SU-DHL-6 (cell line): Measurements from ENCODE around the gene PNMA8A.

Experiments used
- H2AFZ ChIP-seq: fragments of 200-600 bp; sonication (generic); 2 replicates; pipeline ENCODE4 v1.6.1; 2014; ENCODE audit warnings: low read depth, mild to moderate bottlenecking, moderate library complexity, mixed read lengths, antibody characterized with exemption, low read length; ENCODE audit not compliant: severe bottlenecking
- H3F3A ChIP-seq: fragments of 200-600 bp; shearing (Covaris generic); 2 replicates; pipeline ENCODE4 v1.6.0; 2016; ENCODE audit warnings: antibody characterized with exemption, mild to moderate bottlenecking; ENCODE audit not compliant: insufficient read depth
- H3K27ac ChIP-seq: fragments of 200-600 bp; sonication (generic); 2 replicates; pipeline ENCODE4 v1.5.1; 2016; ENCODE audit warnings: low read depth, mild to moderate bottlenecking, low read length, moderate library complexity, mixed read lengths
- H3K27me3 ChIP-seq: fragments of 200-600 bp; sonication (generic), shearing (Covaris generic); 2 replicates; pipeline ENCODE4 v1.6.0; 2014; ENCODE audit warnings: mild to moderate bottlenecking, low read length
- H3K36me3 ChIP-seq: fragments of 200-600 bp; sonication (generic); 2 replicates; pipeline ENCODE4 v1.6.1; 2014; ENCODE audit warnings: mild to moderate bottlenecking, low read length, mixed read lengths
- H3K4me2 ChIP-seq: fragments of 300-600, 200-600 bp; shearing (Covaris generic), sonication (generic); 2 replicates; pipeline ENCODE4 v1.6.0; 2014; ENCODE audit warnings: low read length, low read depth, mild to moderate bottlenecking; ENCODE audit not compliant: poor library complexity, severe bottlenecking
- H3K4me3 ChIP-seq: fragments of 200-600 bp; sonication (generic); 2 replicates; pipeline ENCODE4 v1.5.1; 2014; ENCODE audit warnings: antibody characterized with exemption, low read length, mild to moderate bottlenecking, mixed read lengths; ENCODE audit not compliant: insufficient read depth, poor library complexity, severe bottlenecking
- H3K79me2 ChIP-seq: fragments of 200-600 bp; sonication (generic); 2 replicates; pipeline ENCODE4 v1.6.1; 2014; ENCODE audit warnings: mild to moderate bottlenecking, low read length, moderate library complexity; ENCODE audit not compliant: insufficient read depth
- H3K9ac ChIP-seq: fragments of 200-600 bp; sonication (generic); 2 replicates; pipeline ENCODE4 v1.7.0; 2014; ENCODE audit warnings: mild to moderate bottlenecking, low read length
- H3K9me2 ChIP-seq: fragments of 200-600 bp; sonication (generic); replicated peaks from 2 replicates; pipeline ENCODE4 v1.6.1; 2014; ENCODE audit warnings: low read length; ENCODE audit not compliant: insufficient read depth
- H3K9me3 ChIP-seq: fragments of 200-600 bp; sonication (generic); 2 replicates; pipeline ENCODE4 v1.6.1; 2014; ENCODE audit warnings: low read length, mixed read lengths; ENCODE audit not compliant: insufficient read depth
- H4K20me1 ChIP-seq: fragments of 200-600 bp; sonication (generic); 2 replicates; pipeline ENCODE4 v1.6.1; 2014; ENCODE audit warnings: low read depth, mild to moderate bottlenecking, antibody characterized with exemption, low read length, moderate library complexity, mixed read lengths
- EZH2phosphoT487 ChIP-seq: fragments of 200-600 bp; sonication (generic), shearing (Covaris generic); conservative IDR thresholded peaks from 2 replicates; pipeline ENCODE4 v1.6.1; 2018; ENCODE audit warnings: mild to moderate bottlenecking, antibody characterized with exemption, low read length, moderate library complexity, mixed read lengths
- TF ChIP-seq, protein P1 (sequence below): fragments of 200-600 bp; sonication (generic); IDR thresholded peaks from one replicate; pipeline ENCODE4 v1.5.1; 2017; ENCODE audit warnings: antibody characterized with exemption, mild to moderate bottlenecking, low read length, moderate library complexity; ENCODE audit not compliant: insufficient read depth, poor library complexity, severe bottlenecking

The PNMA8A gene

DNA sequence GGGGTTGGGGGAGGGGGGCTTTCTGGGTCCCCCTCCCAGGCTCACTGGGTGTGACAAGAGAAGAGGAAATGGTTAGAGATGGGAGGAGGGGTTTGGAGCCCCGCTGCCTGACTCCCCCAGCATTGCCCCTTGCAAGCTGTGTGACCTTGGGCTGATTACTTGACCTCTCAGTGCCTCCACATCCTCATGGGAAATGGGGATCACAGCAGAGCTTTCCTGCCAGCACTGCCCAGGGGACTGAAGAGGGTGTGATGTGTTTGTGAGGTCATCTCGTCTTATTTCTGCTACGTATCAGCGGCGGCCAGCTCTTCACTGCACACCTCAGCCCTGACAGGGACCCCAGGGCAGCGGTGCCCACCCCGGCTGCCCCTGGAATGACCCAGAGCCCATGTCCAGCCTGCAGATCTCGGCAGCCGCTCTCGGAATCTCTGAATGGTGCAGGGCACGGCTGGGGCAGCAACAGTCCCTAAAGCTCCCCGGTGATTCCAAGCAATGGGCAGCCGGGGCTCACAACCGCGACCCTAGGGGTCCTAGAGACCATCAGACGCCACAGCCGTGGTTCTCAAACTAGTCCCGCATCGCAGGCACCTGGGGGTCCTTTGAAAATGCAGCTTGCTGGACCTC is 15.9 kb upstream of the PNMA8A start:
- H4K20me1 ChIP-seq = no peaks in the 10 kb centered on the region
- peak overlapping the region; percentile 81 for H3K27ac ChIP-seq
- H3K36me3 ChIP-seq = no peaks in the 10 kb centered on the region
- no peak for TF ChIP-seq EZH2phosphoT487
- TF ChIP-seq, protein P1, sequence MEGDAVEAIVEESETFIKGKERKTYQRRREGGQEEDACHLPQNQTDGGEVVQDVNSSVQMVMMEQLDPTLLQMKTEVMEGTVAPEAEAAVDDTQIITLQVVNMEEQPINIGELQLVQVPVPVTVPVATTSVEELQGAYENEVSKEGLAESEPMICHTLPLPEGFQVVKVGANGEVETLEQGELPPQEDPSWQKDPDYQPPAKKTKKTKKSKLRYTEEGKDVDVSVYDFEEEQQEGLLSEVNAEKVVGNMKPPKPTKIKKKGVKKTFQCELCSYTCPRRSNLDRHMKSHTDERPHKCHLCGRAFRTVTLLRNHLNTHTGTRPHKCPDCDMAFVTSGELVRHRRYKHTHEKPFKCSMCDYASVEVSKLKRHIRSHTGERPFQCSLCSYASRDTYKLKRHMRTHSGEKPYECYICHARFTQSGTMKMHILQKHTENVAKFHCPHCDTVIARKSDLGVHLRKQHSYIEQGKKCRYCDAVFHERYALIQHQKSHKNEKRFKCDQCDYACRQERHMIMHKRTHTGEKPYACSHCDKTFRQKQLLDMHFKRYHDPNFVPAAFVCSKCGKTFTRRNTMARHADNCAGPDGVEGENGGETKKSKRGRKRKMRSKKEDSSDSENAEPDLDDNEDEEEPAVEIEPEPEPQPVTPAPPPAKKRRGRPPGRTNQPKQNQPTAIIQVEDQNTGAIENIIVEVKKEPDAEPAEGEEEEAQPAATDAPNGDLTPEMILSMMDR = no peak
- peak overlapping the region; percentile 51 for H3K9ac ChIP-seq
- no peaks in the 10 kb centered on the region for H3K27me3 ChIP-seq
- H3K9me2 ChIP-seq = no peaks in the 10 kb centered on the region
- no peaks in the 10 kb centered on the region for H3K79me2 ChIP-seq
- H3K9me3 ChIP-seq = no peaks in the 10 kb centered on the region
- H3F3A ChIP-seq = peaks cover 21% of the 10 kb centered on the region
- H3K4me3 ChIP-seq = peak overlapping the region; percentile 22
- peak overlapping the region; percentile 61 for H2AFZ ChIP-seq
- H3K4me2 ChIP-seq = peak overlapping the region; percentile 52

DNA sequence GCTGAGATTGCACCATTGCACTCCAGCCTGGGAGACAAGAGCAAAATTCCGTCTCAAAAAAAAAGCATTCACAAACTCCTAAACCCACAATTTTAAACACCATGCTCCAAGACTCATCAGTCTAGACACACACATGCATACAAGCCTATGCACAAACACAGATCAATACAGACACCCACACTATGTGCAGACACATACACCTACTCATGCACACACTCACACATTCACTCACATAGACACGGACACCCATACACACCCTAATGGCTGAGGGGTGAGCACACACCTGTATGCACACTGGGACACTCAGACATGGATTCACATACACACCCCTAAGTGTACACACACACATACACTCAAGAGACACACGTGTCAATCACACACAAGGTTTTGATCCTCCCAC is 15.0 kb upstream of the PNMA8A start:
- Histone ChIP-seq H3F3A (peaks cover 28% of the 10 kb centered on the region), H3K9me3 (no peaks in the 10 kb centered on the region), H3K79me2 (no peaks in the 10 kb centered on the region), H3K36me3 (no peaks in the 10 kb centered on the region), H4K20me1 (no peaks in the 10 kb centered on the region), H3K27ac (peak overlapping the region; percentile 81), H3K4me3 (no peak overlapping the region), H3K4me2 (peak overlapping the region; percentile 52), H3K9me2 (no peaks in the 10 kb centered on the region), H3K9ac (peak overlapping the region; percentile 51), H3K27me3 (no peaks in the 10 kb centered on the region), H2AFZ (no peak overlapping the region)
- TF ChIP-seq, protein P1 = no peak
- TF ChIP-seq EZH2phosphoT487 = no peak

DNA sequence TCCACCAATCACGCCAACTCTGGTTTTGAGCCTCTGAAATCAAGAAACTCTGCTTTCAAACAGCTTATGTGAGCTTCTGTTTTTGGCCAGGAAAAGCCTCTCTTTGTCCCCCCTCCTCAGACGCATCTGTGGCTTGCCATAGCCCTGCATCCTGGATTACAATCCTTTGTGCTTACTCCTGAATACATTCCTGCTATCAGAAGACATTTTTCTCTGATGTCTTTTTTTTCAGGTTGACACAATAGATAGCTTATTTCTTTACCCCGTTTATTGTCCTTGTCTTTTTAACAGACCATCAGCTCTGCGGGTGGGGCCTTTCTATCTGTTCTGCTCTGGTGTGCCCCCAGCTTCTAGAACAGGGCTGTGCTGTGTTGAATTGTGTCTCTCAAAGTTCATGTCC is 13.3 kb upstream of the PNMA8A start:
- Histone ChIP-seq H4K20me1 (no peaks in the 10 kb centered on the region), H3K27me3 (no peaks in the 10 kb centered on the region), H3K9me2 (no peaks in the 10 kb centered on the region), H3F3A (peaks cover 37% of the 10 kb centered on the region), H3K9ac (peak overlapping the region; percentile 21; the same call in 1 of the 2 replicates), H3K79me2 (no peaks in the 10 kb centered on the region), H3K4me2 (peak overlapping the region; percentile 16), H3K4me3 (no peak overlapping the region), H3K9me3 (no peaks in the 10 kb centered on the region), H3K27ac (peak overlapping the region; percentile 75), H2AFZ (peak overlapping the region; percentile 62), H3K36me3 (no peaks in the 10 kb centered on the region)
- TF ChIP-seq, protein P1 = no peak
- TF ChIP-seq EZH2phosphoT487 = no peak
